Ureter (tissue), 1 donor: ENCODE results near the gene TSPAN3. TPM values are rescaled to one million over a fixed set of nuclear protein-coding genes. Genes with fewer than 3 reads are reported as not detected.

Experiments used
- DNase-seq: peaks from one replicate; pipeline ENCODE4 v3.0.0-alpha.2; 2020; ENCODE audit warnings: low spot score
- total RNA-seq: library from RNA; stranded (reverse); gene quantifications from one replicate; pipeline ENCODE4 v1.2.4, GENCODE V29; 2023
- donor health status: DM: yes; HTN: yes; CAD: no.

The TSPAN3 gene
- total RNA-seq, 1 donor from 2014 or later: 166 TPM

DNA sequence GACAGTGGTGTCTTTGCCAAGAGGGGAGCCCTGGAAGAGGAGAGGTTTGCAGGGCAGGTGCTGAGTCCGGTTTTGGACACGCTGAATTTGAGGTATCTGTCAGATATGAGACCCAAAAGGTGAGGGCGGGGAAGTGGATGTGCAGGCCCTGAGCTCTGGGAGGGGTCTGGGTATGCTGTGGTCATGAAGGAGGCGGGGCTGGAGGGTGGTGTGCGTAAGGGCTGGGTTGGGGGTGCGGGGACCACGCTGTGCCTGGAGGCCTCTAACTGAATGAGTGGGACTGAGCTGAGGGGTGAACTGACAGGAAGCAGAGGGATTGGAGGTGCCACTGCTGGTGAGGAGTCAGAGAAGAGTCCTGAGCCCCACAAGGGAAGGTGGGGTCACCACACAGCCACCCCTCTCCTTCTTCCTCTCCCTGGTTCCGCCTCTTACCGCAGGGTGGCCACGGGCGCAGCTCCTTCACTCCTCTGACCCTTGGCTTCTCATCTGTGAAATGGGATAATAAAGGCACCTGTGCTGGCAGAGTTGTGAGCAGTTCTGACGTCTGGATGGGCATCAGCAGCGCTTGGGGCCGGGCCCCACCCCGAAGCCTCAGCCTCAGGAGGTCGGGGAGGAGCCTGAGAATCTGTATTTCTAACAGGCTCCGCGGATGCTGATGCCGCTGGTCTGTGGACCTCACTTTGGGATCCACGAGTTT, 47.2 kb downstream of the TSPAN3 start:
- no peak for DNase-seq

DNA sequence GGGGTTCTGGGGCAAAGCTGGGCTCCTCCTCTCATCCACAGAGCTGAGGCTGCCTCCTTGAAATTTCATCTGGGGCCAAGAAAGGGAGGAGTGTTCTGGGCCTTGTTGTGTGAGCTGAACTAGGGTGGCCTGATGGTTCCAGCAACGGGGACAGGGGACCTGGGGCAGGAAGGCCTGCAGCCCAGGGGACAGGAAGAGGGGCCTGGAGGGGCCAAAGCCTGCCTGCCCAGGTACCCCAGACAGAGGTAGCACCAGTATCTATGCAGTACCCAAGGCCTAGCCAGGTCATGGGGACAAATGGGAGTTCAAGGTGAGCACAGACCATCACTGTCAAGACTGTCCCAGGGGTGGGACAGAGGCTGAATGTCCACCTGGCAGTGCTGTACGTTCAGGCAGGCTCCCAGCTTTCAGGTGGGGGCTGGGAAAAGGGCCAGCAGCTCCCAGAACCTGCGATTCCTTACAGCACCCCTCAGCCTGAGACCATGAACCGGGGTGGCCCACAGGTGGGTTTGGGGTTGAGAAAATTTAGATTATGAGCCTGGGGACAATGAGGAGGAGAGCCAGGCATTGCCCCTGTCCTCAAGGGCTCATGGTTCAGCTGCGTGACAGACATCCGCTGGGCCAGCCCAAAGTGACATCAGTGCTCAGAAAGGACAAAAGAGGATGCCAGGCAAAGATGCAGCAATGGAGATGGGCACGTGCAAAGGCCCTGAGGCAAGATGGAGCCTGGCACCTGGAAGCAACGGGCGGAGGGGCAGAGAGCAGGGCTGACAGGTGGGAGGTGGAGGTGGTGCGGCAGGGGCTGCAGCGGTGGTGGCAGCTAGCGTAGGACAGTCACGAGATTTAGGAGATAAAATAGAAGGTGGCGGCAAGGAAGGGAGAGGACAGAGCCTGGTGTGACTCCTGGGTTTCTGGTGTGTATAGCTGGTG, 48.0 kb downstream of the TSPAN3 start:
- no peak for DNase-seq

DNA sequence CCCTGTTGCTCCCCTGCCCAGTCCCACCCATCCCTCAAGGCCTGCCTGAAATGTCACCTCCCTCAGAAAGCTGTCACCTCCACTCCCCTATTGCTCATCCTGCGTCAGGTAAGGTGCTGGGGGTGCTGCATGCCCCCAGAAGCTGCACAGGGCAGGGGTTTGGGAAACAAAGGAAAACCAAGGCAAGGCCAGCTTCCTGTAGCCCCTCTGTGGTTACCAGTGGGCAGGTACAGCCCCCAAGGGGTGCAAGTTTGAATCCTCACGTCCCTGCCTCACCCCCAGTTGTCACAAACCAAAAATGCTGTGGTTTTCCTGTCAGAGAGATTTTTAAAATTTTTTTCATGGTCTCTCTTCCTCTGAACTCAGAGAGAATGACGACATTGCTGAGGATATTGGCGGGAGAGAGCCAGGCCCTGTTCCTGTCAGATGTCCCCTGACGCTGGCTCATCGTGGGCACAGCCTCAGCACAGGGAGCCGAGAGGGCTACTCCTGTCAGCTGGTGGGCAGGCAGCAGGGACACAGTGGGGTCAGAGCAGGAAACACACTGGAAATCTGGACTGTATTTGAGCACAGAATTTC, 49.0 kb downstream of the TSPAN3 start:
- DNase-seq: no peak

DNA sequence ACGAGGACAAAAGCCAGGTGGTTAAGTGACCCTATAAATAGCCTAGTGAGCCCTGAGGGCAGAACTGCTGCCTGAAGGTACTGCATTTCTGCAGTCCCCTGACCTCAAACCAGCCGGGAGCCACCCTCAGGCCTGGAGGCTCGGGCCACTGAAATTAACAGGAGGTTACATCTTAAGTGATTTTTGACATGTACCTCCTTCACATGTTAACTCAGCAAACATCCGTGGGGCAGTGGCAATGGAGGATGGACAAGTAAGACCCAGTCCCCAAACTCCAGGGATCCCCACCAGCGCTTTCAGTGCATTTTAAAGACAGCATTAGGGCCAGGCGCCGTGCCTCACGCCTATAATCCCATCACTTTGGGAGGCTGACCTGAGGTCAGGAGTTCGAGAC, 49.8 kb downstream of the TSPAN3 start:
- DNase-seq: no peak

DNA sequence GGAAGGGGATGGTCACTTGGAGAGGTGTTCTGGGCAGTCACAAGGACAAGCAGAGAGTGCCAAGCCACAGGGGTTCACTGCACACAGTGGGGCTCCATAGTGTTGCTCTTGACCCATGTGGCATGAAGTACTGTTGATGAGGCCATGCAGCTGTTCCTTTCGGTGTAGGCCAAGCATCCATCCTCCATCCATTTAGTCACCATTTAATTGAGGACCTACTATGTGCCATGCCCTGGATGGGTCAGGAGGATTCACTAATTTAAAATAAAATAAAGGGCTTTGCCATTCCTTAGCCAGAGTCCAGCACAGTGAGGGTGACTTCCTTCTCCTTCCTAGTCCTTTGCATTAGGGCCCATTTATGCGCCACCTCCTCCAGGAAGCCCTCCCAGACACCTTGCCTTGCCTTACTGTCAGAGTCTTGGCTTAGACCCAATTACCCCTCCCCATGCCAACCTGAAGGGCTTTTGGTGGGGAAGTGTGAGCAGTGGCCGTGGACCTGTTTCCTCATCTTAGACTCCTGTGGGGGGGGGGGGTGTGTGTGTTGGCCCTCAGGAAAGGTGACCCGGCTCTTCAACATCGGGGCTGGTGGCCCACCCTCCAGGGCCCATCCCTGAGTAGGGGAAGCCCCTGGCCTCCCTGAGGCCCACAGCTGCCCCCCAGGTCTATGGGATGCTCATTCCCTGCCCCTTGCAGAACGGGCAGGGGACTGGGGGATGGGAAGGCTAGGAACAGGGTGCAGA, 50.4 kb downstream of the TSPAN3 start:
- DNase-seq: no peak

DNA sequence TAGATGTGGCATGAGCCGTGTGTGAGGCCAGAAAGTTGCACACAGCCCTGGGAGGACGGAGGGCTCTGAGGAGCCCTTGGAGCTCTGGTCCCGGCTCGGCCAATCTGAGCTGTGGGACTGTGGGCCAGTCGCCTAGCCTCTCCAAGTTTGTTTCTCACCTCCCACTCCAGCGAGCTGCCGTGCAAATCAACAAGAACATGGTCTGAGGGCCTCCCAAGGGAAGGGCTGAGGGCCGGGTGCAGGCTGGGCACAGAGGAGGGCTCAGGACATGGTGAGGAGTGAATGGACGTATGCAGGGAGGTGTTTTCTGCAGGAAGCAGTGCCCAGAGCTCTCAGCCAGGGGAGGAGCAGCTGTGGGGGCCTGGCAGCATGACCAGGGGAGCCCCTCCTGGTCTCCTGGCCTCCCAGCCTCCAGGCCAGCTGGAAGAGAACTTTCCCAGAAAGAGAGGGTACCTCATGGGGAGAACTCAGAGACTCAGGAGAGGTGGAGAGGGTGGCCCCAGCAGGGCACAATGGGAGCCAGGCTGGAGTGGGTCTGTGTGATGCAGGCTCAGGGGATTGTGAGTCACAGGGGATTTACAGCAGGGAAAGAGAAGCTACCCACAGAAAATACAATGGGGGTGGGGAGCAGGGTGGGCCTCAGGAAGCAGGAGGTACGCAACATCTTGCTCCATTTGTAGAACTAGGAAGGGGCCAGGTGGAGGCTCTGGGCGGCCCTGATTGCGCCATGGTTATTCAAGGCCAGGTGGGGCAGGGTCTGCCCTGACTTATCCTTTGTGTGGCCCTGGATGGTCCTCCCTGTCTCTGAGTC, 51.2 kb downstream of the TSPAN3 start:
- DNase-seq: no peak

DNA sequence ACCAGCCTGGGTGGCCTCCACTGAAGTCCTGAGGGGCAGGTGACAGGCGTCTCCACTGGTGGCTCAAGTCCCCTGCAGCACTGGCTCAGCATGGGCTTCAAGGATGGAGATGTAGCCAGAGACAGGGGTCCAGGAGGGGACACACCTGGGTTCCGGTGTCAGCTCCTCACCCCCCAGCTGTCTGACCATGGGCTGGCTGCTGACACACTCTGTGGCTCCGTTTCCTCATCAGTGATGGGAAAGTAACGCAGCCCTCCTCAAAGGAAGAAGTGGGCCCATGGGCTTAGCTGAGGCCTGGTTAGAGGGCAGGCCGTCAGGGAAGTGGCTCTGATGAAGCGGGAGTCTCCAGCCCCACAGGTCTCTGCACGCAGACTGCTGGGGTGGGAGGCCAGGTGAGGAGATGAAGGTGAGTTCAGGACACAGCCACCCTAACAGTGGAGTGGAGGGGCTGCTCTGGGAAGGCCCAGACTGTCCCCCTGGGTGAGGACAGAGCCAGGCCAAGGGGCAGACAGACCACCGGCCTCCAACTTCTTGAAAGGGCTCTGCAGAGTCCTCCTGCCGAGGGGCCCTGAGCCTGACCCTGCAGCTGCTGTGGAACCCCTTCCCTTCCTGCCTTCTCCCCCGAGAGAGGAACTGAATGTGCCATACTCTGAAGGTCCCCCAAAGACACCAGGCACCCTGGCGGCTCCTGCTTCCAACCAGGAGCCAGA, 52.0 kb downstream of the TSPAN3 start:
- DNase-seq: no peak

DNA sequence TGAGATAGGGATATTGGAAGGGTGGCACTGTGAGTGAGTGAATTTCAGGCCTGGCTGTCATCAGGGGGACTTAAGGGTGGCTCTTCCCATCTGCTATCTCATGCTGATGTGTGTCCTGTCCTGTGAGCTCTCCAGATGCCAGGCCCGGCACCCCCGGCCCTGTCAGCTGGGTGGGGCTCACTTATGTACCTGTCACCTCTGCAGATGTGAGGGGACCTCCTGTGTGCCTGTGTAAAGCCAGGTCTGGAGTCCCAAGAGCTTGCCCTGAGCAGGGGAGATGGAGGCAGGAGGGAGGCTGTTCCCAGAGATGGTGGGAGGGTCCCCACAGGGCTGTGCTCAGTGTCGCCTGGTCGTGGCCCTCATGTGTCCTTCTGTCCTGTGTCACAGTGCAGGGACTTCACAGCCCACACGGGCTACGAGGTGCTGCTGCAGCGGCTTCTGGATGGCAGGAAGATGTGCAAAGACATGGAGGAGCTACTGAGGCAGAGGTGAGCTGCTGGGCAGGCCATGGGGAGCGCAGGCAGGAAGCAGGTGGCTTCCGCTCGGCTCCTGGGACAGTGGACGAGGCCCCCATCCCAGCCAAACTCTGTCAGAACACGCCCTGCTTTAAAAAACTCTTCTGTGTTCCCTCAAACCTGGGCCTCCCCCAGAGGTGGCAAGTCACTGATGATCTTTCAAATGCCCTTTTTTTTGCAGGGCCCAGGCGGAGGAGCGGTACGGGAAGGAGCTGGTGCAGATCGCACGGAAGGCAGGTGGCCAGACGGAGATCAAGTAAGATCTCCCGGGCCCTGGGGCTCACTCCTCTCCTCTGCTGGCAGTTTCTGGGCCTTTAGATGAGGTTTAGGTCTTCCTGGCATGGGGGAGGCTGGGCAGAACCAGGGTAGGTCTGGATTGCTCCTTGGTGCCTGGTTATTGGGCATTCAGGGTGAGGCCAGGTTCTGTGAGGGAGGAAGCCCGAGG, 52.9 kb downstream of the TSPAN3 start:
- DNase-seq: no peak

DNA sequence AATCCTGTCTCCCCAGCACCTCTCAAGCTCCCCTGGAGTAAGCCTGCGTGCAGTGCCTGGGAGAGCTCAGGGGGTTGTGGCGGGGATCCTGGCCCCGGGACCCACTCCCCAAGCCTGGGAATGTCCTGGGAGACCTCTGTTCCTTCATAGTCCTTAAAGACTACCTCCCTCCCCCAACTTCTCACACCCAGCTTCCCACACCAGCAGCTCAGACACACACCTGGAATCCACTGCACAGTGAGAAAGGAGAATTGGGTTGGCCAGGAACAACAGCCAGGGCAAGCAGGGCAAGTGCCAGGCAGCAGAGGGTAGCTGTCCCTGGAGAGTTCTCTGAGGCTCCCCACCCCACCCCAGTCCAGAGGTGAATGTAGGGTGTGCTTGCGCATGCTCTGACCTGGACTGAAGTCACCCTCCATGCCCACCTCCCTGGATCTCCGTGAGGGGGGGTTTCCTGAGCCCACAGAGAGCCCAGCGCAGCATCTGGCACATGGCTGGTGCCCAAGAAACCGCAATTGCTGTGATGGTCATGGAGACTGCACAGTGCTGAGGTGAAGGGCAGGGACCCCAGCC, 53.7 kb downstream of the TSPAN3 start:
- DNase-seq: no peak

DNA sequence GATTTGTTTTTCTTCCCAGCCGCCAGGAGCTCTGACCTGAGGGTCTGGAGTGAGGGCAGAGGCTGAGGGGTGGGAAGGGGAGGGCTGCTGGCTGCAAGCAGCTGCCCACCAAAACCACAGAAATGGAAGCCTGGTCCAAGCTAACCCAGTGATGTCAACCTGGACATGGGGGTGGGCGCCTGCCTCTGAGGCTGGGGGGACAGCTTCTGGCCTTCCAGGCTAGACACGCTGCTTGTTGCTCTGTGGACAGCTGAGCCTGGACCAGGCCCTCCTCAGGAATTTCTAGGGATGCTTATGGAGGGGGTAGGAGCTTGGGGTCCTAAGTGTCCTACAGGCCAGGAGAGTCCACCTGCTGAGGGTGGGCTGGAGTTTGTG, 54.6 kb downstream of the TSPAN3 start:
- DNase-seq: no peak

DNA sequence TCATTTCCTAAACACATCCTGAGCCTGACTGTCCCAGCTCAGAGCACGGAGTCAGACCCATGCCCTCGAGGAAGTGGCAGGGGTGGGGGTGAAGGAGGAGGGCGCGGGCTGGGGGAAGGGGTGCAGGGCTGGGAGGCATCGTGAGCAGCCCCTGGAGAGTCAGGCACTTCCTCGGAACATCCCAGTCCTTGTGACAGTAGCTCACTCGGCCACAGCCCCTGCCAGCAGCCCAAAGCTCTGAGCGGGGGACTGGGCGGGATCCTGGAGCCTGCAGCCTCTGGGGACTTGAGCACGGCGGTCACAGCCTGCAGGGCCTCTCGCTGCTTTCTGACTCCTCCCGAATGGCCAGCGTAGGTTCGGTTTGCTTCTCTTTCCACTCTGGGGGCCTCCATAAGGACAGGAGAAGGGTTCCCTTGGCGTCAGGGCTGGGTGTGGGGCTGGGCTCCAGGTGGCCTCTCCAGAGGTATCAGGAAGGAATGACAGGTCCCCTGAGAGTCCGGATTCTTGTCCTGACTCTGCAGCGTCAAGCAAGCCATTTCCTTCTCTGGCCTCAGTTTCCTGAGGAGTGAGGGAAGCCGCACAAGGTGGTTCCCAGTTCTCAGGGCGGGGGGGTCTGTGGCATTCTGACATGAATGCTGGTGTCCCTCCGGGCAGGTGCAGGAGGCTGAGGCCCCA, 55.1 kb downstream of the TSPAN3 start:
- DNase-seq: no peak

DNA sequence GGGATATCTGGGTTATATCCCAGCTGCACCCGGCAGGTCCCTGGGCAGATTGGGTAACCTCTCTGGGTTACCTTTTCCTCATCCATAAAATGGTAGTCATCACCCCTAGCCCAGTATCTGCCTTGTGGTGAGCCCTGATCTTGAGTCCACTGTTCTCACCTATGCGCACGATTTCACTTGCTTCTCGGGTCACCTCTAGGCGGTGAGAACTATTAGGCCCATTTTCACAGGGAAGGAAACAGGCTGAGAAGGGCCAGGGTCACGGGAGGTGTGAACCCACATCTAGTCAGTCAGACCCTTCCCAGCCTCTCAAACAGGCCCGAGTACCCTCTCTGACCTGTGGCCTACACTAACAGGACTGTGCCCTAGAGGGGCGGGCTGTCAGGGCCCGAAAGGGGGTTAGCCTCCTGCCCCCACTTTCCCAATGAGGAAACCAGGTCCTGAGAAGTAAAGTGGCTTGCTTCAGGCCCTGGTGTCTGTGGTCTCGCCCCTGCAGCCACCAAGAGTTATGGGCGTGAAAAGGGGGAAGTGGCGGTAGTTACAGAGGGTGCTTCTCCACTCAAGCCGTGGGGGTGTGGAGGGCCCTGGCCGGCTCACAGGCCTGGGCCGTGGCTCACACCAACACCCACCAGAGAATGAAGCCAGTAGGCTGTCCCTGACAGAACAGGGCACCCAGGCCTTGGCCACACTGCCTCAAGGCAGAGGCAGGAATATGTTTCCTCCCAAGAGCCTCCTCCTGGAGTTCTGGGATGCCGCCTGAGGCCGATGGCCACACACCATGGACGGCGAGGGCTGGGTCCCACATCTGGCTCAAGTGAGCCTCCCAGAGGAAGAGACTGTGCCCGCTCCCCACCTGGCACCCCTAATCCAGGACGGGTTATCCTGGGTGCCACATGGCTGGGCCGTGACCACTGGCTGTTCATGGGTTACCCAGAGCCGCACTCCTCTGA, 56.5 kb downstream of the TSPAN3 start:
- DNase-seq: no peak

DNA sequence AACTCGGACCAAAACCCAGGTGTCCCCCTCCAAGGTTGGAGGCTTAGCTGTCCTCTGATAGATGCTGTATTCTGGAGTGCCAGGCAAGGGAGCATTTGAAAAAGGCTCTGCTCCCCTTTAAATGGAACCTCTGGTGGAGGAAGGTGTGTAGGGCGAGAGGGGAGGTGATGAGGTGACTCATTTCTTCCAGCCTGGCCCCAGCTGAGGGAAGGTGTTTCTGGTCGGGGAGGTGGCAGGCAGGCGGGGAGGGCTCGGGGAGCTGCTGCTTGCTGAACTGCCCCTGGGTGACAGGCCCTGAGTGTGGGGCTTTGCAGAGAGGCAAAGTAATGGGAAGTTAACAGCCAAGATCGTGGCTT, 57.2 kb downstream of the TSPAN3 start:
- no peak for DNase-seq

DNA sequence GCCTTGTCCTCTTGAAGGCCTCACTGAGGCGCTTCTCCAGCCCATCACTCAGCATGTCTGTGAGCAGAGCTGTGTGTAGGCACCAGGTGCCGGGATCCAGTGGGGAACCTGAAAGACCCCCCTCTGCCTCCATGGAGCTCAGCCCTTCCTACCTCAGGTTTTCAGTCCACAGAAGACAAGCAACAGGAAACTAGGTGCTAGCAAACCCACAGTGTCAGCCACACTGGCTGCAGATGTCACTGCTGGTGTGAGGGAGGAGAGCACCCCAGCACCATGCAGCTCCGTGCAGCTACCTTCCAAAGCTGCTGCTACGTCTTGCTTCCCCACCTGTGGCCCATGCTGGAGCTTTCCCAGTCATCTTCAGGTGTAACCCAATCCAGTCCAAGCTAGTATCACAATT, 58.0 kb downstream of the TSPAN3 start:
- DNase-seq: no peak

DNA sequence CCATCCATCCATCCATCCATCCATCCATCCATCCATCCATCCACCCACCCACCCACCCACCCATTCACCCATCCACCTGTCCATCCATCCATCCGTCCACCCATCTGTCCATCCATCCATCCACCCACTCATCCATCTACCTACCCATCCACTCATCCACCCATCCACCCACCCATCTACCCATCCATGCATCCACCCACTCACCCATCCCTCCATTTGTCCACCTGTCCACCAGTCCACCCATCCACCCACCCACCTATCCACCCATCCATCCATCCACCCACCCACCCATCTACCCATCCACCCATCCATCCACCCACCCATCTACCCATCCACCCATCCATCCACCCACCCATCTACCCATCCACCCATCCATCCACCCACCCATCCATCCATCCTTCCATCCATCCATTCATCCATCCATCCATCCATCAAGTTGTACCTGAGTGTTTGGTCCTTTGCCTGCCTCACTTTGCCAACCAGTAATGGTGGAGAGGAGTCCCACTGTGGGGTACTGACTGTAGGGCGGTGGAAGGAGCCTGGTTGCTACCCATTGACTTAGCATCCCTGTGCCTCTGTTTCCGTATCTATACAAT, 58.7 kb downstream of the TSPAN3 start:
- DNase-seq: no peak

DNA sequence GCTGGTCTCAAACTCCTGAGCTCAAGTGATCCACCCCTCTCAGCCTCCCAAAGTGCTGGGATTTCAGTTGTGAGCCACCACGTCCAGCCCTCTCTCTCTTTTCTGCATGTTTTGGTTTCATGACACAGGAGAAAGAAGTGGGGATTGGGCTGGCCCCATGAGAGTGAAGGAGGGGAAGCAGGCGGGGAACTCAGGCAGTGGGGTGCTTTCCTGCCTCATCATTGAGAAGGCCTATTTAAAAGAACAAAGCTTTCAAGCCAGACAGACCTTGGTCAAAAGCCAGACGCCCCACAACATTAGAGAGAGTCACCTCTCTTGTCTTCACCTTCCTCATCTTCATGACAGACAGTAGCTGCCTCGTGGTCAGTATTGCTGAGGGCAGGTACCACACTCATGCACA, 60.1 kb downstream of the TSPAN3 start:
- no peak for DNase-seq

DNA sequence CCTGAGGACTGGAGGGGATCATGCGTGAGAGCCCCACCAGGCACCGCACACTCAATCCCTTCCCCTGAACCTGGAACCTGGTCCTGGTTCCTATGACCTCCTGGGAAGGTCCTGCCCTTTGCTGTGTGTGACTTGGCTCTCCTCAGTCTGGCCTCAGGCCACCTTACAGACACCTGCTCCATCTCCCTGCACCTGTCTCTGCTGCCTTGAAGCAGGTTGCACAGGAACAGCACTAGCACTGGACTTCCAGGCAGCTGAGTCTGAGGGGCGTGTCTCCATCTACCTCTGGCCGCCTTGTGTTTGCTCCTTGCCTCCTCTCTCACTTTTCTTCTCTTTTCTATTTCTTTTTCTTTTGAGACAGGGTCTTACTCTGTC, 60.6 kb downstream of the TSPAN3 start:
- no peak for DNase-seq
